GM10266 (cell line): Measurements from ENCODE around the gene SHISA6.

ENCODE experiments used
- DNase-seq: peaks from one replicate; pipeline ENCODE4 v3.0.0; 2012; ENCODE audit errors: extremely low spot score
- TF ChIP-seq, protein P1 (sequence below): IDR thresholded peaks from 2 replicates; pipeline ENCODE4 v1.5.1; 2012; ENCODE audit warnings: mild to moderate bottlenecking, low read depth; ENCODE audit not compliant: control insufficient read depth, insufficient read depth; ENCODE audit errors: missing control alignments

Gene SHISA6

DNA sequence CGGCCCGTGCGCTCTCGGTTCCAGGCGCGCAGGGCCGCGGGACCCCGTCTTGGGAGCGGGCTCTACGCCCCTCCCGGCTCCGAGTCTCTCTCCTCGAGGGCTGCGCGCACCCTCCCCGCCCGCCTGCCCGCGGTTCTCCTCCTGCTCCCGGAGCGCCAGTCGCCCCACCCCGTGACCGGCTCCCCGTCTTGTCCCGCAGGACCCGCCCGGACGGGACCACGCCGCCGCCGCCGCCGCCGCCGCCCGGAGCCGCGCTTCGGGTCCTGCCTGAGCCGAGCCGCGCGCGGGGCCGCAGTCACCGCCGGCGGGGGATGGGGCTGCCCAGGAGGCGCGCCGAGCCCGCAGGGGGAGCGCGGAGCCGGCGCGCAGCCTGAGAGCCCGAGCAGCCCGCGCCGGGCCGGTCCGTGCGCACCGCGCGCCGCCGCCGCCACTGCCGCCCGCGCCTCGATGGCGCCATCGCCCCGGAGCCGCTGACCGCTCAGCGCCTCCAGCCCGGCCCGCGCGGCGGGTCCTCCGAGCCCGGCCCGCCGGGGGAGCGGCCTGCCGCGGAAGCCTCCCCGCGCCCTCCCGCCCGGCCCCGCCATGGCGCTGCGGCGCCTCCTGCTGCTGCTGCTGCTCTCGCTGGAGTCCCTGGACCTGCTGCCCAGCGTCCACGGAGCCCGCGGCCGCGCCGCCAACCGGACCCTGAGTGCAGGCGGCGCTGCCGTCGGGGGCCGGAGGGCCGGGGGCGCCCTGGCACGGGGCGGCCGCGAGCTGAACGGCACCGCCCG is at the start of gene SHISA6:
TSS of gene SHISA6 (plus strand) at position 373 of the 770 bp plus-strand sequence.
- TF ChIP-seq, protein P1, sequence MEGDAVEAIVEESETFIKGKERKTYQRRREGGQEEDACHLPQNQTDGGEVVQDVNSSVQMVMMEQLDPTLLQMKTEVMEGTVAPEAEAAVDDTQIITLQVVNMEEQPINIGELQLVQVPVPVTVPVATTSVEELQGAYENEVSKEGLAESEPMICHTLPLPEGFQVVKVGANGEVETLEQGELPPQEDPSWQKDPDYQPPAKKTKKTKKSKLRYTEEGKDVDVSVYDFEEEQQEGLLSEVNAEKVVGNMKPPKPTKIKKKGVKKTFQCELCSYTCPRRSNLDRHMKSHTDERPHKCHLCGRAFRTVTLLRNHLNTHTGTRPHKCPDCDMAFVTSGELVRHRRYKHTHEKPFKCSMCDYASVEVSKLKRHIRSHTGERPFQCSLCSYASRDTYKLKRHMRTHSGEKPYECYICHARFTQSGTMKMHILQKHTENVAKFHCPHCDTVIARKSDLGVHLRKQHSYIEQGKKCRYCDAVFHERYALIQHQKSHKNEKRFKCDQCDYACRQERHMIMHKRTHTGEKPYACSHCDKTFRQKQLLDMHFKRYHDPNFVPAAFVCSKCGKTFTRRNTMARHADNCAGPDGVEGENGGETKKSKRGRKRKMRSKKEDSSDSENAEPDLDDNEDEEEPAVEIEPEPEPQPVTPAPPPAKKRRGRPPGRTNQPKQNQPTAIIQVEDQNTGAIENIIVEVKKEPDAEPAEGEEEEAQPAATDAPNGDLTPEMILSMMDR: no peak
- DNase-seq: no peak

DNA sequence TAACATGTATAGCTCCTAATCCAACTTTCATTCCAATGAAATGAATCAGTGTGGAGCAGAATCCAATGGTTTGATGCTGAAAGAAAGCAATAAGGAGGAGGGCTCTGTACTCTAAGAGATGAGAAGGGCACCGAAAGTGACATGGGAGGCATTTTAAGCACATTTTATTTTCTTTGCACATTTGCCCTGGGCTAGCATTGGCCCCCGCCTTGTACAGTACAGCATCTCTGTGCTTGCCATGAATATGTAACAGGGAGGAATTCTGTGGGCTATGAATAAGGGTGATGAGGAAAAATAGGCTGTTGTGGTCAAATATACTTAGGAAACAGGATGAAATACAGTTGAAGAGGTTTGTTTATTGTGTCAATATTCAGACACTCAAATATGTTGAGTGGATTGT is 45.2 kb upstream of the SHISA6 start:
- TF ChIP-seq, protein P1: no peak
- no peak for DNase-seq

- TF ChIP-seq, protein P1: no peak
- no peak for DNase-seq
Measured at GRCh38 chr17:11204991-11205390, 36.0 kb upstream of the SHISA6 start.

DNA sequence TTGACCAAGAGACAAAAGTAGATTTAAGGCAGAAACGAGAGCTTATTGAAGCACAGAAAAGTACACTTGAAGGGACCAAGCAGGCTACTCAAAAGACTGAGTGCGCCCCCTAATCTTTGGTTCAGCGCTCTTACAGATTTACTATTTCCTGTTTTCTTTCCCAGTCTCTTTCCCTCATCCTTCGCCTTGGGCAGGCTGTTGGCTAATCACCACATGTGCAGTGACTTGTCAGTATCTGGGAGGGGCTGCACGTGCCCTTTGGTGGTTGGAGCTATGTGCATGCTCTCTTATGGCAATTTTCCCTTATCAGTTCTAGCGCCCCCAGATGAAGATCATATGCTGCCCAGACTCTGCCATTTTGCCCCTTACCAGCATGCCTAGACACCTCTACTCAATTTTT is 35.4 kb upstream of the SHISA6 start:
- no peak for DNase-seq
- TF ChIP-seq, protein P1: no peak

DNA sequence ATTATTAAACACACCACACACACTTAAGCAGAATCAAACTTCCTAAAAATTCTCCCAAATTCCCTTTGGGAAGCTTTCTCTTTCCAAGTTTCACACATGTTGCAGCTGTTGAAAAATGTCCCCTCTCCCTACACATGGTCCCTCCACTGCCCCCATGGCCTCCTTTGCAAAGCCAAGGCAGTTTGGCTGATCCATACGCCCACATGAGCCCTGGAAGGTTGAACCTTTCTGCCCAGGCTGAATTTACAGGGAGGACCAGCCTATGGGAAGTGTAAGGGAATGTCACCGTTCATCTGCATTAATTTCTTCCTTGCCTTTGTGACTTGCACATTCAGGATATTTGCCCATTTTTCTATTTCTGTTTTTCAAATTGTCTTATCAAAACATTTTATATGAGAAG is 31.1 kb upstream of the SHISA6 start:
- TF ChIP-seq, protein P1: no peak
- DNase-seq: no peak

GRCh38 chr17:11212792-11213191 is 28.2 kb upstream of the SHISA6 start:
- DNase-seq: no peak
- TF ChIP-seq, protein P1: no peak

DNA sequence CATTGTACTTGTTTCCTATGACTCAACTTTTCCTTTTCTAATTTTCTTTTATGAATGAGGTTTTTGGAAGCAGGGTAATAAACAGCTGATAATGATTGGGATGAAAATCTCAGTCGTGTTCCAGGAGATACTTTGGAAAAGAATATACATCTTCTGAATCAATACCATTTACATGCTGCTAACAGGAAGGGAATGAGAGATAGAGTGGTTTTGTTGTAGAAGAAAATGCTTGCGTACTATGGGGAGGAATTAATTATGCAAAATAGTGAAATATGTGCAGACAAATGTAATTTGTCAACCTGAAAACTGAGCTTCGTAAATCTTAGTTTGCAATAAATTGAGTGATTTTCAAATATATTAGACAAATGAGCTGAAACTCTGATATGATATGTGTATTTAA is 24.0 kb upstream of the SHISA6 start:
- TF ChIP-seq, protein P1: no peak
- no peak for DNase-seq
